HepG2 (cell line): ENCODE results near the gene RPS6KA3. TPM values are rescaled to one million over a fixed set of nuclear protein-coding genes. Genes with fewer than 3 reads are reported as not detected.

Experiments used
- ATAC-seq: fragments of 200-7000 bp; cut with Tn5 transposase; 3 replicates; pipeline ENCODE4 v1.9.1; 2020; ENCODE audit warnings: mild to moderate bottlenecking, moderate library complexity
- BruUV-seq: library from RNA; stranded (reverse); fragments of 400-500 nt; replicated peaks from 2 replicates; lab custom pipeline; 2021; lab: Mats Ljungman, UMichigan
- CTCF ChIA-PET: fragments of 300-600 bp; formaldehyde crosslinking; extraction: SDS; loops from one replicate; lab custom pipeline; 2021; ENCODE audit warnings: low total read pairs, inconsistent platforms, low intra/inter-chr PET ratio; lab: Yijun Ruan, JAX
- POLR2A ChIA-PET: fragments of 350-600 bp; sonication (Branson Sonifier 250); formaldehyde crosslinking; loops from one replicate; lab custom pipeline; 2020; ENCODE audit warnings: antibody characterized with exemption, inconsistent platforms; lab: Yijun Ruan, JAX
- DNase-seq: peaks from one replicate; pipeline ENCODE4 v3.0.0-alpha.2; 2015; ENCODE audit warnings: low spot score
- FAIRE-seq: peaks from 3 replicates; lab custom pipeline; 2011; peaks lifted over from hg19 to GRCh38; lab: Jason Lieb, UNC
- H2AFZ ChIP-seq: one replicate; pipeline ENCODE4 v1.6.1; 2011; ENCODE audit warnings: low read length, inconsistent platforms
- H3K27ac ChIP-seq: fragments of 300-600 bp; 3 replicates; pipeline ENCODE4 v1.8.0; 2011; ENCODE audit warnings: mixed run types, mild to moderate bottlenecking, mixed read lengths, low read length, inconsistent platforms; ENCODE audit not compliant: insufficient read depth; ENCODE audit errors: extremely low read length
- H3K27me3 ChIP-seq, 2 experiments: fragments of 200-600 bp in 1 of 2; 2 replicates in 1 of 2; 3 replicates in 1 of 2; pipeline versions ENCODE4 v1.6.0 to v1.8.0; 2011; ENCODE audit warnings: low read length in 2 of 2, mild to moderate bottlenecking in 2 of 2, moderate library complexity in 2 of 2, inconsistent platforms in 1 of 2; ENCODE audit not compliant: insufficient read depth in 2 of 2, control insufficient read depth in 1 of 2
- H3K36me3 ChIP-seq, 2 experiments: fragments of 200-600 bp in 1 of 2; replicated peaks in 1 of 2; 2 replicates in 1 of 2; 3 replicates in 1 of 2; pipeline versions ENCODE4 v1.5.1 to v1.8.0; 2011; ENCODE audit warnings: low read length in 2 of 2, inconsistent platforms in 1 of 2; ENCODE audit not compliant: insufficient read depth in 2 of 2, control insufficient read depth in 1 of 2
- H3K4me1 ChIP-seq: 2 replicates; pipeline ENCODE4 v1.5.1; 2012; ENCODE audit warnings: low read length, inconsistent platforms; ENCODE audit not compliant: insufficient read depth
- H3K4me2 ChIP-seq: 2 replicates; pipeline ENCODE4 v1.6.0; 2011; ENCODE audit warnings: low read depth, low read length, inconsistent platforms
- H3K4me3 ChIP-seq, 3 experiments: fragments of 200-600 bp in 1 of 3; sonication (generic), shearing (Covaris generic) in 1 of 3; replicated peaks in 1 of 3; 2 replicates each; pipeline ENCODE4 v1.5.1; 2011 to 2016; ENCODE audit warnings: low read length in 3 of 3, inconsistent platforms in 2 of 3, low read depth in 2 of 3, mild to moderate bottlenecking in 2 of 3, control low read depth in 1 of 3, mixed read lengths in 1 of 3; ENCODE audit not compliant: insufficient read depth in 1 of 3
- H3K79me2 ChIP-seq: one replicate; pipeline ENCODE4 v1.6.1; 2011; ENCODE audit warnings: low read length, inconsistent platforms; ENCODE audit not compliant: insufficient read depth
- H3K9ac ChIP-seq: 2 replicates; pipeline ENCODE4 v1.6.0; 2011; ENCODE audit warnings: mild to moderate bottlenecking, low read depth, low read length, inconsistent platforms; ENCODE audit not compliant: insufficient read depth
- H3K9me3 ChIP-seq: 2 replicates; pipeline ENCODE4 v1.5.1; 2012; ENCODE audit warnings: mild to moderate bottlenecking, low read length
- H4K20me1 ChIP-seq: 2 replicates; pipeline ENCODE4 v1.6.0; 2011; ENCODE audit warnings: inconsistent platforms, mild to moderate bottlenecking, low read length, moderate library complexity; ENCODE audit not compliant: insufficient read depth
- JARID2 ChIP-seq: sonication (generic); formaldehyde crosslinking; IDR thresholded peaks from 2 replicates; pipeline ENCODE4 v1.8.1; 2023; ENCODE audit warnings: missing genetic modification reagents, inconsistent platforms; ENCODE audit not compliant: insufficient replicate concordance
- MAX ChIP-seq: IDR thresholded peaks from 2 replicates; pipeline ENCODE4 v1.6.1; 2012; ENCODE audit warnings: inconsistent platforms
- SMC3 ChIP-seq: IDR thresholded peaks from 2 replicates; pipeline ENCODE4 v1.6.1; 2011; ENCODE audit warnings: low read length, improper control_type of control experiment
- STAT6 ChIP-seq: sonication (generic); formaldehyde crosslinking; IDR thresholded peaks from 2 replicates; pipeline ENCODE4 v1.4.0; 2020; ENCODE audit warnings: missing genetic modification reagents, mild to moderate bottlenecking, borderline replicate concordance
- TFDP1 ChIP-seq: IDR thresholded peaks from 2 replicates; pipeline ENCODE4 v1.6.1; 2016; ENCODE audit warnings: missing compliant biosample characterization, missing genetic modification reagents, borderline replicate concordance
- TFDP2 ChIP-seq: sonication (generic); formaldehyde crosslinking; IDR thresholded peaks from 2 replicates; pipeline ENCODE4 v1.4.0; 2020; ENCODE audit warnings: missing genetic modification reagents
- ZGPAT ChIP-seq: IDR thresholded peaks from 2 replicates; pipeline ENCODE4 v1.6.1; 2016; ENCODE audit warnings: mild to moderate bottlenecking
- ZNF446 ChIP-seq: sonication (generic); formaldehyde crosslinking; IDR thresholded peaks from 2 replicates; pipeline ENCODE4 v1.5.0; 2020; ENCODE audit warnings: mild to moderate bottlenecking, missing genetic modification reagents
- ZNF691 ChIP-seq: sonication (generic); formaldehyde crosslinking; IDR thresholded peaks from 2 replicates; pipeline ENCODE4 v1.4.0; 2020; ENCODE audit warnings: missing genetic modification reagents, low read depth, mild to moderate bottlenecking, borderline replicate concordance
- ZNF770 ChIP-seq: sonication (generic); formaldehyde crosslinking; IDR thresholded peaks from 2 replicates; pipeline ENCODE4 v1.5.0; 2020; ENCODE audit warnings: mild to moderate bottlenecking, missing genetic modification reagents
- WGBS: methylation state at CpG from one replicate; pipeline ENCODE4 v1.1.6; 2017; ENCODE audit warnings: low lambda C conversion rate; 5-methylcytosine and 5-hydroxymethylcytosine counted together
- in situ Hi-C: cut with HindIII; loops from 2 replicates; pipeline ENCODE4 v1.10.0; 2017; ENCODE audit warnings: low pct_unique_long_range_greater_than_20kb; ENCODE audit not compliant: extremely low pct_ligation_motif_present
- intact Hi-C: fragments of 100-400 bp; cut with micrococcal nuclease; formaldehyde crosslinking; loops from one replicate; pipeline ENCODE4 v1.10.0; 2022; ENCODE audit not compliant: unreplicated experiment
- polyA plus RNA-seq, 8 experiments: library from polyadenylated mRNA; depleted of rRNA in 3 of 8; stranded (reverse) in 7 of 8; unstranded in 1 of 8; fragments of >200 nt; fragmentation: Illumina TruSeq in 4 of 8; extraction: Trizol in 4 of 8; gene quantifications; 2 replicates each; pipeline versions ENCODE4 v1.2.1 to v1.2.3, GENCODE V29; 2011 to 2016; ENCODE audit warnings: low read depth in 4 of 8, missing spikeins in 1 of 8, mixed read lengths in 1 of 8; ENCODE audit not compliant: insufficient read depth in 1 of 8
- total RNA-seq, 5 experiments: library from RNA; depleted of rRNA; stranded (reverse); fragments of >200 nt; fragmentation: Illumina TruSeq; extraction: Trizol; gene quantifications; 2 replicates each; pipeline ENCODE4 v1.2.3, GENCODE V29; 2016; ENCODE audit warnings: low read depth in 1 of 5

The RPS6KA3 gene
- total and polyA plus RNA-seq, 2 of the 13 experiments (the other 11 are each of a cell fraction or from before 2014, with no cell fraction given) = 314 to 357 TPM

GRCh38 chrX:20116087-20116576 is 150.6 kb downstream of the RPS6KA3 start (continued):
- TF ChIP-seq MAX = peak; percentile 39; the same call in 1 of the 2 replicates
- TF ChIP-seq ZNF446 (CRISPR knock-in tag) = no peak
- no peak for TF ChIP-seq SMC3
- TF ChIP-seq TFDP1 (CRISPR knock-in tag) = peak; percentile 37; the same call in 1 of the 2 replicates

GRCh38 chrX:20112022-20112774 is 154.5 kb downstream of the RPS6KA3 start:
- intact Hi-C loops = no loop called here
- peaks cover 21% of the 10 kb centered on the region for H3K4me1 ChIP-seq
- BruUV-seq = no TSS peak
- H3K27ac ChIP-seq = no peak overlapping the region
- in situ Hi-C loops = no loop called here
- no peak overlapping the region for H3K4me2 ChIP-seq
- H3K79me2 ChIP-seq = peaks cover 5% of the 10 kb centered on the region
- DNase-seq (no peak), FAIRE-seq (no peak), ATAC-seq (no peak)
- H3K9me3 ChIP-seq = no peaks in the 10 kb centered on the region
- H4K20me1 ChIP-seq = no peaks in the 10 kb centered on the region
- 88% methylated on average over 6 of the region's 14 CpGs for WGBS
- no peak overlapping the region for H3K4me3 ChIP-seq
- no peaks in the 10 kb centered on the region for H3K27me3 ChIP-seq
- no peak overlapping the region for H3K9ac ChIP-seq
- no peaks in the 10 kb centered on the region for H3K36me3 ChIP-seq
- ChIA-PET POLR2A (no interaction called here), CTCF (no interaction called here)
- no peak overlapping the region for H2AFZ ChIP-seq
- TF ChIP-seq STAT6 (CRISPR knock-in tag) = no peak
- TF ChIP-seq ZNF691 (CRISPR knock-in tag) = no peak
- TF ChIP-seq TFDP2 = no peak
- TF ChIP-seq ZNF770 (CRISPR knock-in tag) = no peak
- TF ChIP-seq ZGPAT (CRISPR knock-in tag) = no peak
- no peak for TF ChIP-seq JARID2 (CRISPR knock-in tag)
